Smooth muscle cell (in vitro differentiated cells): ENCODE data around the gene SPARCL1. TPM values are rescaled to one million over a fixed set of nuclear protein-coding genes. Genes with fewer than 3 reads are reported as not detected.
"Not testable (repeated sequence)": the region's sequence is repeated elsewhere in the genome, so short reads cannot be mapped to it uniquely, and the experiment has no call there.

Experiments used
- DNase-seq: peaks from one replicate; lab custom pipeline; 2025; ENCODE audit not compliant: unreplicated experiment; lab: John Stamatoyannopoulos, UW
- H2AFZ ChIP-seq: fragments of 200-600 bp; sonication (generic); 2 replicates; pipeline ENCODE4 v1.6.0; 2016; ENCODE audit warnings: antibody characterized with exemption, low read depth, mild to moderate bottlenecking
- H3F3A ChIP-seq: fragments of 200-600 bp; sonication (generic); 2 replicates; pipeline ENCODE4 v1.6.0; 2017; ENCODE audit warnings: antibody characterized with exemption, low read depth
- H3K27ac ChIP-seq: fragments of 200-600 bp; sonication (generic); 2 replicates; pipeline ENCODE4 v1.5.1; 2016; ENCODE audit warnings: low read depth, mild to moderate bottlenecking
- H3K27me3 ChIP-seq: fragments of 200-600 bp; sonication (generic); 2 replicates; pipeline ENCODE4 v1.6.1; 2016; ENCODE audit warnings: low read depth, mild to moderate bottlenecking
- H3K36me3 ChIP-seq: fragments of 200-600 bp; sonication (generic); 2 replicates; pipeline ENCODE4 v1.5.1; 2016; ENCODE audit warnings: low read depth
- H3K4me1 ChIP-seq: fragments of 200-600 bp; sonication (generic); 2 replicates; pipeline ENCODE4 v1.5.1; 2016; ENCODE audit warnings: low read depth
- H3K4me2 ChIP-seq: fragments of 200-600 bp; sonication (generic); 2 replicates; pipeline ENCODE4 v1.6.0; 2016; ENCODE audit warnings: mild to moderate bottlenecking
- H3K4me3 ChIP-seq: fragments of 200-600 bp; sonication (generic); 2 replicates; pipeline ENCODE4 v1.5.1; 2016; ENCODE audit warnings: mild to moderate bottlenecking
- H3K79me2 ChIP-seq: fragments of 200-600 bp; sonication (generic); 2 replicates; pipeline ENCODE4 v1.6.0; 2016; ENCODE audit warnings: low read depth, mild to moderate bottlenecking
- H3K9ac ChIP-seq: fragments of 200-600 bp; sonication (generic); 2 replicates; pipeline ENCODE4 v1.6.0; 2016; ENCODE audit warnings: low read depth
- H3K9me3 ChIP-seq: fragments of 200-600 bp; sonication (generic); replicated peaks from 2 replicates; pipeline ENCODE4 v1.5.1; 2016; ENCODE audit warnings: low read depth
- H4K20me1 ChIP-seq: fragments of 200-600 bp; sonication (generic); 2 replicates; pipeline ENCODE4 v1.6.0; 2016; ENCODE audit warnings: low read depth
- CTCF ChIP-seq: fragments of 200-600 bp; sonication (generic); IDR thresholded peaks from 2 replicates; pipeline ENCODE4 v1.5.1; 2017; ENCODE audit warnings: borderline replicate concordance, mild to moderate bottlenecking, antibody characterized with exemption; ENCODE audit not compliant: insufficient read depth, poor library complexity, severe bottlenecking
- WGBS: methylation state at CpG from one replicate; pipeline ENCODE4 v1.1.7; 2016; ENCODE audit warnings: low lambda C conversion rate; 5-methylcytosine and 5-hydroxymethylcytosine counted together
- polyA plus RNA-seq: library from polyadenylated mRNA; unstranded; fragments of >200 nt; fragmentation: Nextera tagmentation; extraction: Ambion mirVana; gene quantifications from 2 replicates; pipeline ENCODE4 v1.2.1, GENCODE V29; 2016
- total RNA-seq: library from RNA; depleted of rRNA; stranded (reverse); fragments of >200 nt; gene quantifications from 2 replicates; pipeline ENCODE4 v1.2.3, GENCODE V29; 2014

Gene SPARCL1
- total and polyA plus RNA-seq, 2 experiments from 2014 or later = not detected

- Histone ChIP-seq H3F3A (no peaks in the 10 kb centered on the region), H3K4me3 (no peak overlapping the region), H3K9me3 (no peaks in the 10 kb centered on the region), H4K20me1 (no peaks in the 10 kb centered on the region), H2AFZ (no peak overlapping the region), H3K27ac (no peak overlapping the region), H3K9ac (no peak overlapping the region), H3K79me2 (no peaks in the 10 kb centered on the region), H3K27me3 (no peaks in the 10 kb centered on the region), H3K4me1 (no peaks in the 10 kb centered on the region), H3K36me3 (no peaks in the 10 kb centered on the region), H3K4me2 (no peak overlapping the region)
- no peak for TF ChIP-seq CTCF
- DNase-seq = no peak
- 63% methylated on average over 1 of the region's 1 CpG for WGBS
Observed at GRCh38 chr4:87490664-87491369, 38.4 kb downstream of the SPARCL1 start.

- no peak overlapping the region for H3K27ac ChIP-seq
- 92% methylated on average over 2 of the region's 2 CpGs for whole genome bisulfite sequencing
Observed at GRCh38 chr4:87489678-87490077, 39.5 kb downstream of the SPARCL1 start.

GRCh38 chr4:87488666-87489065 is 40.5 kb downstream of the SPARCL1 start:
- not testable (repeated sequence) for H3K9ac ChIP-seq, H3F3A ChIP-seq, H3K27ac ChIP-seq, H3K79me2 ChIP-seq, H3K27me3 ChIP-seq, H2AFZ ChIP-seq, H3K36me3 ChIP-seq, H3K4me2 ChIP-seq, H3K4me1 ChIP-seq, H4K20me1 ChIP-seq, H3K4me3 ChIP-seq, DNase-seq, H3K9me3 ChIP-seq
- WGBS = 65% methylated on average over 4 of the region's 4 CpGs

More at GRCh38 chr4:87489678-87490077, 39.5 kb downstream of the SPARCL1 start:
- Histone ChIP-seq H2AFZ (no peak overlapping the region), H3K4me2 (no peak overlapping the region), H3K9ac (no peak overlapping the region), H3K36me3 (no peaks in the 10 kb centered on the region), H3K4me1 (no peaks in the 10 kb centered on the region), H3K9me3 (no peaks in the 10 kb centered on the region), H3K4me3 (no peak overlapping the region), H3K79me2 (no peaks in the 10 kb centered on the region), H3F3A (no peaks in the 10 kb centered on the region), H4K20me1 (no peaks in the 10 kb centered on the region), H3K27me3 (no peaks in the 10 kb centered on the region)
- no peak for DNase-seq
- no peak for TF ChIP-seq CTCF

GRCh38 chr4:87483247-87483646 is 45.9 kb downstream of the SPARCL1 start:
- not testable (repeated sequence) for H3K4me1 ChIP-seq, H3K4me2 ChIP-seq, H3K9me3 ChIP-seq, H3K79me2 ChIP-seq, H3K36me3 ChIP-seq, H3K27ac ChIP-seq, H2AFZ ChIP-seq, DNase-seq, H3F3A ChIP-seq, H3K4me3 ChIP-seq, H3K9ac ChIP-seq, H4K20me1 ChIP-seq, H3K27me3 ChIP-seq

GRCh38 chr4:87481377-87481776 is 47.8 kb downstream of the SPARCL1 start:
- Histone ChIP-seq H3K4me2 (no peak overlapping the region), H3K4me1 (no peaks in the 10 kb centered on the region), H3K27ac (no peak overlapping the region), H3K27me3 (no peaks in the 10 kb centered on the region), H2AFZ (no peak overlapping the region), H3K9me3 (no peaks in the 10 kb centered on the region), H3K36me3 (no peaks in the 10 kb centered on the region), H3K4me3 (no peak overlapping the region), H3K79me2 (no peaks in the 10 kb centered on the region), H3K9ac (no peak overlapping the region), H3F3A (no peaks in the 10 kb centered on the region), H4K20me1 (no peaks in the 10 kb centered on the region)
- no peak for TF ChIP-seq CTCF
- no peak for DNase-seq
